Stromal cell of bone marrow (primary cell): ENCODE data around the gene USH1G.

Experiments
- DNase-seq: peaks from one replicate; pipeline ENCODE4 v3.0.0-alpha.2; 2012; ENCODE audit warnings: low read depth

The USH1G gene

DNA sequence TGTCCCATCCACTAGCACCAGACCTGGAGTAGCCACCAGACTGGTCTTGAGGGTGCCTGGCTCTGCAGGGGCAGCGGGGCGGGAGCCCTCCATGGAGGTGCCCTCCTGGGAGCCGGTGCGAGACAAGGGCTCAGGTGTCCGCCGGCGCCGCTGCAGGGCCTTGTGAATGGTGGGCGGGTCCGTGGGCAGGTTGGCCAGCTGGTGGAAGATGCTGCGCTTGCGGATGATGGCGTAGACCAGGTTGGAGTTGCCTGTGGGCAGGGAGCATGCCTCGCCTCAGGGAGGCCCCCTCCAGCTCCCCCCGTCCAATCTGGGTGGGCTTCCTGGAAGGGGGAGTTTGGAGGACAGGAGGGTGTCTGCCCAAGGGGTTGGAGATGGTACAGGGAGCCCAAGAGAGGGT, 31.1 kb upstream of the USH1G start:
- DNase-seq, result no peak

DNA sequence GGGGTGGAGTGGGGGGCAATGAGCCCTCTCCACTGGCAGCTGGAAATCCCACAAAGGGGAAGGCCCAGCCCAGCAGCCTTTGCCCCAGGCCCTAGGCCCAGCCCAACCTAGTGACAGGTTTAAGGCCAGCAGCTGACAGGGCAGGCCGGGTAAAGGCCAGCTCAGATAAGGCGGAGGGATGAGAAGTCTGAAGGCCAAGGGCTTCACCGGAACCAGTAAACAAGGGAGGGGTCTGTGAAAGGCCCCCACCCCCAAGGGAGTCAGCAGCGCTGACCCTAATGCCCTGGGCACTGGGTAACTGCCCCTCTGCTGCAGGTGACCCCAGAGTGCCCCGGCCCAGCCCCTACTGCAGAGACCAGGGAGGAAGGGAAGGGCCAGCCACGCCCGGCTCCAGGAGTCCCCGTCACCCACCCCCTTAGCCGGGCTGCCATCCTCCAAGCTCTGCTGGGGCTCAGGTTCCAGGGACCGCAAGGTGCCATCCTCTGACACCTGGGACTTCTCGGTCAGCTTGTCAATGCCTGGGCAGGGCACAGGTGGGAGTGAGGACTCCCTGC, 30.2 kb upstream of the USH1G start:
- no peak for DNase-seq

DNA sequence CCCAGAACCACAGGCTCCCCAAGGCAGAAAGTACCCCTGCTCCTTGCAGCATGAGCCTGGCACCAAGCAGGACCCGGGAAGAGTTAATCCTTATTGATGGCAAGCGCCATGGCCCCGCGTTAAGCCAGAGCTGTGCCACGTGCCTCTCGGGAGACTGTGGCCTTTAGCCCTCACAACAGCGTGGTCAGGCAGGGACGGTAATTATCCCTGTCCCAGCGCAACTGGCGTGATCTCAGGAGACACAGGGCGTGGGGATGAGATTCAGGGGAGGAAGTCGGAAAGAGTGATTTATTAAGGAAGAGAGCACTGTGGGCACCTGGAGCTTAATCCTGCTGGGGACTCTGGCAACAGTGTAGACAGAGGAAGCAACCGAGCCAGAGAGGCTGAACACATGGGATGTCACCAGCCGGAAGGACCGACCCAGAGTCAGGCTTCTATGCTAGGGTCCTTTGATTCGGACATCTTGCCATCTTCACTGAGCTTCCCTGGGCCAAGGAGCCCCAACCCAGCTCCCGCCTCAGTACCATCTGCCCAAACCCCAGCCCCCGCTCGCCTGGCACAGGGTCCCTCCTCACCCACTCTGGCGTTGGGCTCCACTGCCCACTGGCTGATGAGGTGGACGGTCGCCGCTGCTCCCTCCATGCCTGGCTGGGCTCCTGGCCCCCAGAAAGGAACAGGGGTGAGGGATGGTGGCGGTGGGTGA, 29.5 kb upstream of the USH1G start:
- DNase-seq, result no peak

DNA sequence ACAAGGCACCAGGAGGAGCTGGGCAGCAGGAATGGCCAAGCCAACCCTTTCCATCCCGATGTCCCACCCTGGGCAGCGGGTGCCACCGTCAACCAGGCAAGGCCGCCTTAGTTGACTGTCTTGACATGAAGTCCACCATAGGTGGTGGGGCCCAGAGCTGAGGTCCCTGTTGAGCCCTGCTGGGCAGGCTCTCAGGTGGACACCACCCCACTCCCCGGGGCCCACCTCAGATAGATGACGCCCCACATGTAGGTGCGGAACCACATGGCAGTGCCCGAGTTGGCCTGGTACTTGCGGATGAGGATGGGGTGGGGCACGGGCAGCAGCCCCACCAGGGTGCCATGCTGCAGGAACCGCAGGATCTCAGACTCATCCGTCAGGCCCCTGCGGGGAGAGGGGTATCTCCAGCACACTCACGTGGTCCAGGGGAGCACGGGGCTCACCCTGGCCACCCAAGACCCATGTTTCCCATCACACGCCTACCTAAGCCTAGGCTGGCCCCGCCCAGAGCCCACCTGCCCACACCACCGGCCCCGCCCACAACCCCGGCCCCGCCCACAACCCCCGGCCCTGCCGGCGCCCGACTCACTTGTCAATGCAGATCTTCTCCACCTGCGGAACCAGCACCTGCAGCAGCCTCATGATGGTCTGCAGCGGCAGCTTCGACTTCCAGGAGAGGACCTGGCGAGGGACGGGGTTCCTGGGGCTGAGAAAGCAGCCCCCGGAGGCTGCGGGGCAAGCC, 28.8 kb upstream of the USH1G start:
- no peak for DNase-seq

DNA sequence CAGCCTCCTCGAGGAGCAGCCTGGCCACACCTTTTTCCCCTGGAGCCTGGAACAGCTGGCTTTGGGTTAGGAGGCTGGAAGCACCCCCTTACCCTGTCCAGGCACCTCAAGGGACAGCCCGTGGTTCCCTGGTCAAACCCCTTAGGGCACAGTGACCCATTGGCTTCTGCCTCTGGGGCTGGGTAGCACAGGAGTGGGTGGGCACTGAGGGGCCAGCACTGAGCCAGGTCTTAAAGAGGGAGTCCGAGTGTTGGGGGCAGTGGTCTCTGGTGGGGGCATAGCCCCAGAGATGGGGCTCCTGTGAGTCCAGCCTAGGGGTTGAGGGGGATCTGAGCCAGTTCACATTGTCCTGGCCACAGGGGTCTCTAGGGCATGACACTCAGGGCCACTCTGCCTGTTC, 28.0 kb upstream of the USH1G start:
- DNase-seq, result no peak

DNA sequence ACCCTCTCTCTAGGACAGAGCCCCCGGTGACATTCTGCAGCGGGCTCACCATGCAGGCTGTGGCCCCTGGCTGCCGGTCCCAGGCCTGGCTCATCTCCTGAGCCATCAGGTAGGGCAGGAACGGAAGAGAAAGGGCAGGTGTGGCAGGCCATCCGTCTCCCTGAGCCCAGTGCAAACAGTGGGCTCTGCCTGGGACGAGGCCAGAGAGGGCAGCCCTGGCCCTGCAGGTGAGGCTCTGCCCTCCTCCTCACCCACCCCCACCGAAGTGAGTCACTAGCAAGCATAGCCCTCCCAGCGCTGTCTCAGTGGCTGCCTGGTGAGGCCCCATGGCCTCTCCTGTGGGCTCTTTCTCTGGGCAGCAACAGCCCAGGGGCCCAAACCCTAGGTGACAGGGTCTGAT, 27.2 kb upstream of the USH1G start:
- no peak for DNase-seq

DNA sequence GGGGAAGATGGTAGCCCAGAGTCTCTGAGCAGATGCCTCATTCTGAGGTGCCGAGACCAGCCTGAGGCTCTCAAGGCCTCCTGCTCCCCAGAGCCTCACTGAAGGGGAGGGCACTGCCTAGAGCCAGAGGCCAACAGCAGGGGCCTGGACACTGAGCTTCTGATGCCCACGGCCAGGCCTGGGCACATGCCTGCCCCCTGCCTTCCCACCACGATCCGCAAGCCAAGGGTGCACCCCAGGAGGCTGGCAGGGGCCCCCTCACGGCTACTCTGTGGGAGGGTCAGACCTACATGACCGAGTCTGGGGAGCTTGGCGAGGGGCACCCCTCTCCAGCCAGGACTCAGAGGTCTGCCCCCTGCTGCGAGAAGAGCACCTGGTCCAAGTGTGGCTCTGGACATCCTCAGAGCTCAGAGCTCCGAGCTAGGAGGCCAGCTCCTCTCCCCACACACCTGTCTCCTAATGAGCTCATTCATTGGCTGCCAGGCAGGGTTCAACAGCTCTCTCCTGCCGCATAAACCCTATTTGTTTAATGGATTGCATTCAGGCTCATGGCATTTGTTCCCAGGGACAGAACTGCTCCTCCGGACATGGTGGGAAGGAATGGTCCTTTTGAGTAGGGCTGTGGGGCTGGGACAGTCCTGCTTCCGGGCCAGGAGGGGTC, 26.5 kb upstream of the USH1G start:
- no peak for DNase-seq

DNA sequence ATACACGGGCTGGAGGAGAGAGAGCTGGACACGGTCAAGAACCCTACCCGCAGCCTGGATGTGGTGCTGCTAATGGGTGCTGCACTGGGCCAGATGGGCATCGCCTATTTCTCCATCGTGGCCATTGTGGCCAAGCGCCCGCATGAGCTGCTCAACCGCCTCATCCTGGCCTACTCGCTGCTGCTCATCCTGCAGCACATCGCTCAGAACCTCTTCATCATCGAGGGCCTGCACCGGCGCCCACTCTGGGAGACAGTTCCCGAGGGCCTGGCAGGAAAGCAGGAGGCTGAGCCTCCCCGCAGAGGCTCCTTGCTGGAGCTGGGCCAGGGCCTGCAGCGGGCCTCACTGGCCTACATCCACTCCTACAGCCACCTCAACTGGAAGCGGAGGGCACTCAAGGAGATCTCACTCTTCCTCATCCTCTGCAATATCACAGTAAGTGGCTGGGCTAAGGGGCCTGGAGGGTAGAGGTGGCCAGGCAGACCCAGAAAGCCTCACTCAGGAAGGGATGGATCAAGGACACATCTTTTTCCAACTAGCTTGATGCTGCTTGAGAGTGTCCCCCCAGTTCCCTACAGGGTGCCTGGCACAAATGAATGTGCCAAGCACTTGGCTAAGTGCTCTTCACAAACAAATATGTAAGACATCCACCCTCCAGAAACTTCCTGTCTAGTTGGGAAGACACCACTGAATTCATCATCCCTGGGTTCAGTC, 24.1 kb upstream of the USH1G start:
- DNase-seq, result no peak

DNA sequence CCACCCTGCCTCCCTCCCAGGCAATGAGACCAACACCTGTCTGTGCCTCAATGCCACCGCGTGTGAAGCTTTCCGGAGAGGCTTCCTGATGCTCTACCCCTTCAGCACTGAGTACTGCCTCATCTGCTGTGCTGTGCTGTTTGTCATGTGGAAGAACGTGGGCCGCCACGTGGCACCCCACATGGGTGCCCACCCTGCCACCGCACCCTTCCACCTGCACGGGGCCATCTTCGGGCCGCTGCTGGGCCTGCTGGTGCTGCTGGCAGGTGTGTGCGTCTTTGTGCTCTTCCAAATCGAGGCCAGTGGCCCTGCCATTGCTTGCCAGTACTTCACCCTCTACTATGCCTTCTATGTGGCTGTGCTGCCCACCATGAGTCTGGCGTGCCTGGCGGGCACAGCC, 23.6 kb upstream of the USH1G start:
- no peak for DNase-seq

DNA sequence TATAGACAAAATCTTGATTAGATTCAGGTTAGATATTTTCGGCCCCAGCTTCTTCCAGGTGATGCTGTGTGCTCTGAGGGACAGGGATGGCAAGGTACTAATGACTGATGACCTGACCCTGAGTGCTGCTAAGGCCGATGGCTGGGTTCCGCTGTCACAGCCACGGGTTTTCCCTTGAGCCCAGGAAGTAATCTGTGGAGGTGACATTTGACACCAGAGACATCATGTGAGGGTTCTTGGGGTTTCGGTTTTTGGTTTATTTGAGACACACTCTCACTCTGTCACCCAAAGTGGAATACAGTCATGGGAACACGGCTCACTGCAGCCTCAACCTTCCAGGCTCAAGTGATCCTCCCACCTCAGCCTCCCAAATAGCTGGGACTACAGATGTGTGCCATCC, 22.5 kb upstream of the USH1G start:
- DNase-seq, result no peak

DNA sequence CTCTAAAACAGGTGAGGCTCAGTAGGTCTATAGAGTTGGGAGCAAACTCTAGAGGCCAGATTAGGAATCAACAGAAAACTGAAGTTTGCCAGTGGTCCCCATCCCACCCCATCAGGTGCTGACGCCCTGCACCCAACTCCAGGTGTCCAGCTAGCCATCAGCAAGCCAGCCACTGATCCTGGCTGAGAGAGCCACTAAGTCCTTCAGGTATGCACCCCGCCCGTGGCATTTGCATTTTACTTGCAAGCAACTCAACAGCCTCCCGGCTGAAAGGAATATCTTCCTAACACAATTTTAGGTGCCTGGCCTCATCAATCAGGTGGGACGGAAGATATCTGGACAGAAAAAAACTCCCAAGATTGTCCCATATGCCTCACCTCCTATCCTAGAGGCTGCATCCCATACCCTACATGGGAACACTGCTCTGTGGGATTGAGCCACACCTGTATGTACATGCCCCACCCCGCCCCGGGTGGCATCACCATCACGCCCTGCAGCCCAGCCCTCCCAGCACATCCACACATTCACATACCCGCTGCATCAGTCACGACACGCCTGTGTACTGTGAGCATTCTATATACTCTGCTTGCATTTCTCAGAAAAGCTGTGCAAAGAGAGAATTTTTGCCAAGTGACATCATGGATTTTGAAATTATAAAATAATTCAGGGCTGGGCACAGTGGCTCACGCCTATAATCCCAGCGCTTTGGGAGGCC, 20.9 kb upstream of the USH1G start:
- DNase-seq, result no peak

DNA sequence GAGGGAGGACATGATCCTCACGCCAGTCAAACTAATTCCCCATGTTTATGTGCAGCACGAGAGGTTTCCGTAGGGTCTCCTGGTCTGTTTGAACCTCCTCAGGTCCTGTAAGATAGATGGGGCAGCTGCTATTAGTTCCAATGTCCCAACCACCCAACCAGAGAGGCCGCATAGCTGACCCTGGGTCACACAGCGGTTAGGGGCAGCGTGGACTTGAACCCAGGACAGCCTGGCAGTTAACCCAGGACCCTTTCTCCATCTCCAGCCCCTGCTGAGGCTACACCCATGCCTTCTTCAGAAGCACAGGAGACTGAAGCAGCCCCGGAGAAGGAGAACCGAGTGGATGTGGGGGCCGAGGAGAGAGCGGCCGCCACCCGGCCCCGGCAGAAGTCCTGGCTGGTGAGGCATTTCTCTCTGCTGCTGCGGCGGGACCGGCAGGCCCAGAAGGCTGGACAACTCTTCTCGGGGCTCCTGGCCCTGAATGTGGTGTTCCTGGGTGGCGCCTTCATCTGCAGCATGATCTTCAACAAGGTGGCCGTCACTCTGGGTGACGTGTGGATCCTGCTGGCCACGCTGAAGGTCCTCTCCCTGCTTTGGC, 18.2 kb upstream of the USH1G start:
- DNase-seq, result no peak

DNA sequence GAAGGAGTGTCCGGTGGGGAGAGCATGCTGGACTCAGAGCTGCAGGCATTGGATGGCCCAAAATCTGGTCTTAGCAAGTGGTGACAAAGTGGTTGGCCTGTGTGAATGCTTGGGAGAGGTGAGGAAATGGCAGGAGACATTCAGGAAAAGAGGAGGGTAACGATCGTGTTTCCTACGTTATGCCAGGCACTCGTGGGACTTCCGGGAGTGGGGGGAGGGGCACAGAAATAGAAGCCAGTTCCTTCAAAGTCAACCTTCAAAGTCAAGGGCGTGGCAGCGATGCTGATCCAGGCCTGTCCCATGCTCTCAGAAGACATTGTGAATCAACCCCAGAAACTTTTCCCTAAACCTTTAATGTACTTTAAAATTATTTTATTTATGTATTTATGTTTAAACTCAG, 16.5 kb upstream of the USH1G start:
- no peak for DNase-seq

DNA sequence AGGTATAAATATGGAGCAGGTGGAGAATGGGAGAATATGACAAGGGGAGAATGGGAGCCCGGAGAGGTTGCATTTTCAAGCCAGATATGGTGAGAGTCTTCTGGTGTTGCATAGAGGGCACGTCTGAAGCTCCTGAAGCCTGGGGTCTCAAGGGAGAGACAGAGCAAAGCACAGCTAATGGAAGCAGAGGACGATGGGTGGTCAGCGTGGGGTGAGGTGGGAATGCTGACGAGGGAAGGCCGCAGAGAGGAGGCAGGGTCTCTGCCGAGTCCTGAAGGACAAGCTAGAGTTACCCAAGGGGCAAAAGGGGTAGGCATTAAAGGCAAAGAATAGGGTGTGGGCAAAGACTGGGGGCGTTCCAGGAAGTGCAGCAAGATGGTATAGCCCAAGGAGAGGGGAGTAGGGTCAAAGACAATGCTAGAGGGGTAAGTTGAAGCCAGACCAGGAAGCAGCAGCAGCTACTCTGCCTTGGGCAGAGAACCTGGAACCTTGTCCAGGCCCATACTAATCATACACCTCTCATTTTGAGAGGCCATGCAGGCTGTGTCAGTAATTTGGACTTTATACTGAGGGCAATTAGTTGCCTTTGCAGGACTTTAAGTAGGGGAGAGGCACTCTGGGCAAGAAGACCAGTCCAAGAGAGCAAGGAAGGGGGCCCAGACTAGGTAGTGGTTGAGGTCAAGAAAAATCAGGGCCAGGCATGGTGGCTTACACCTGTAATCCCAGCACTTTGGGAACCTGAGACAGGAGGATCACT, 15.3 kb upstream of the USH1G start:
- DNase-seq, result no peak

DNA sequence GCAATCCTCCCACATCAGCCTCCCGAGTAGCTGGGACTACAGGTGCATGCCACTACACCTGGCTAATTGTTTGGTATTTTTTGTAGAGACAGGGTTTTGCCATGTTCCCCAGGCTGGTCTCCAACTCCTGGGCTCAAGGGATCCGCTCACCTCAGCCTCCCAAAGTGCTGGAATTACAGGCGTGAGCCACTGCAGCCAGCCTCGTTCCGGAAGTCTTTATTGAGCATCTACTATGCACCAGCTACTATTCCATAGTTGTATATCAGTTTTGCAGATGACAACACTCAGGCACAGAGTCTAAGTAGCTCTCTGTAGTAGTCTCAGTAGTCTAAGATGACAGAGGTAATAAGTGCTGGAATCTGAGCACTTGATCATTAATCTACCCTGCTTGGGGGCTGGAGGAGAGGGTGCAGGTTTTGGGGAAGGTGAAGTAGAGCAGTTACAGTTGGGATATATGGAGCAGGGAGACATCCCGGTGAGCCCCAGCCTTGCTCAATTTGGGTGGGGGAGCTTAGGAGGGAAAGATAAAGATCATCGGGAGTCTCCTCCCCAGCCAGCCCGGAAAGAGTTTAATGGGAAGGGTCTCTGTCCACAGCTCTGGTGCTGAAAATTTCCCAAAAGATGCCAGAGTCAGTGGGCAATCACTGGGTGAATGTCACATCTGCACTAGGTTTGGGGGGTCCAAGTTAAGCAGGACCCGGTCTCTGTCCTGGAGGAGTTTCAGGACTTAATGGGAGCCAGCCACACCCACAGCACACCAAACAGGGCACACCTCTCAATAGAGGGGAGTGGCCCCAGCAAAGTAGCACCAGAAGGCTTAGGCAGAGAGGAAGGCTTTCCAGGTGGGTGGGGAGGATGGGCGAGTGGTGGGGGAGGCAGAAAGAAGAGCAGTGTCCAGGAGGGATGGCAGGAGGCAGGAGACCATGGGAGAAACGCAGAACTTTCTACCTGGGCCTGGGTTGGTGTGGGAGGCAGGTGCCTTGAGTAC, 14.3 kb upstream of the USH1G start:
- no peak for DNase-seq

DNA sequence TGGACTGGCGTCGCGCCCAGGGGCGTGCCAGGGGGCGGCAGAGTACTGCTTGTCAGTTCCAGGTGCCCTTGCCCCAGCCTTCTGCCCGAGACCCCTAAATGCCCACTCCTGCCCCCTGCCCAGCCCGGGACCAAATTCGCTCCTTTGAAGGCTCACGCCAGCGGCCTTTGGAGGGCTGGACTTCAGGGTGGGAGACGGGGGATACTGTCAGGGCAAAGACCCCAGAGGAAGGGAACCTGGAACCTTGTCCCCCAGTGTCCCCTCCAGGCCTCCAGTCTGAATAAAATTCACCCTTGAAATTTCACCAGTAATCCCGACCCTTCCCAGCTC, 13.4 kb upstream of the USH1G start:
- no peak for DNase-seq

DNA sequence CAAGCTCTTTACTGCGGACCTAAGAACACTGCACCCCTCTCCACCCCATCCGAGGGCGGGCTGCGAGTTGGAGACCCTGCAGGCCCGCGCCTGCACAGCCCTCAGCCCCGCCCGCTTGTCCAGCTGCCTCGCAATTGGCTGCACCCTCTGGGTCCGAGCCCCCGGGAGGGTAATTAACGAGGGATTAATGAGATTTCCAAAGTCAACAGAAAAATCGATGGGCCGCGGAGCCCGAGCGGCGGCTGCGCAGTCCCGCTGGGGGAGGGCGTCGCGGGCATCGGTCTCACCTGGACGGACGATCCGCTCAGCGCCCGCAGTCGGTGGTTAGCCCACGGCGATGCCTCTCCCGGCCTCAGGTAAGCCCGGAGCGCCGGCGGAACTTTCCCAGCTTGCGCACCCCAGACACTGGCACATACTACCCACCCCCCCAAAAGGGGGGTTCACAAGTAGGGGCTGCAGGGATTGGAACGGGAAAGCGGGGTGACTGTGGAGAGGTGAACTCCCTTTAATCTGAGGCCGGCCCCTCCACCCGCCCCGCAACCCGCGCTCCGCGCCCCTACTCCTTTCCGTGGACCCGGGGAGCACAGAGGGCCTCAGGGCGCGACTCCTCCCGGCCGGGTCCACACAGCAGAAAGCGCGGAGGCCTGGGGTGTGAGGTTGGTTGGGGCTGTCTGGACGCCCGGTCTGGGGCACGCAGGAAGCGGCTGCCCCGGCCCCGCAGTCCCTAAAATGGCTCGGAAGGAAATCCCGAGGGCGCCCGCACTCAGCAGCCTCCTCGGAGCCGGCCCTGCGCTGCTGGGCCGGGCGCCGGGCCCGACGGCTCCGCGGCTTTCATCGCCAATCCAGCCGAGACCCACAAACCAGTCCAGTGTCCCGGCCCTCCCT, 12.8 kb upstream of the USH1G start, which contains the start of gene OTOP3:
Gene OTOP3 (plus strand): TSS at position 314 of the 885 bp plus-strand sequence. CDS start 24 bp downstream, at position 338.
- no peak for DNase-seq

DNA sequence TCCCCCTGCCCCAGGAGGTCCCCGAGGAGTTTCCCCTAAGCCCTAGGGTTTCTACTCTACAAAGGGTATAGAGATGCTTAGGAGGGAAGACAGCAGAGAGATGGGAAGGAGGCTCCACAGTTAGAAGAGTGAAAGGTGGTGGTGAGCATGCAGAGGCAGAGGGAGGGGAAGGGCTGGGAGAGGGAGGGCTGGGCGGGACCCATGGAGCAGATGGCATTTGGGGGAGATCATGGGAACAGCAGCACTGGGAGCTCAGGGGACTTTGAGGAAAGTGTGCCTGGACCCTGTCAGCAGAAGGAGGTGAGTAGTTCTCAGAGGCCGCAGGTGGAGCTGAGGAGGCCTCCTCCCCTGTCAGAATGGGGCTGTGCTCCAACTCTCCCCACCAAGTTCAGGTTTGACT, 12.0 kb upstream of the USH1G start:
- no peak for DNase-seq
